Left ventricle myocardium inferior (tissue), 1 donor: Measurements from ENCODE around the gene GFRA4. TPM values are rescaled to one million over a fixed set of nuclear protein-coding genes. Genes with fewer than 3 reads are reported as not detected.

ENCODE experiments used
- DNase-seq: peaks from one replicate; pipeline ENCODE4 v3.0.0-alpha.2; 2020
- H3K27ac ChIP-seq: fragments of 200-600 bp; replicated peaks from 2 replicates; pipeline ENCODE4 v1.8.0; 2021
- H3K27me3 ChIP-seq: fragments of 200-600 bp; 2 replicates; pipeline ENCODE4 v1.8.0; 2021; ENCODE audit warnings: low read depth
- H3K36me3 ChIP-seq: fragments of 200-600 bp; 2 replicates; pipeline ENCODE4 v1.8.0; 2021
- H3K4me1 ChIP-seq: fragments of 200-600 bp; 2 replicates; pipeline ENCODE4 v1.8.0; 2021
- H3K4me3 ChIP-seq: fragments of 200-600 bp; 2 replicates; pipeline ENCODE4 v1.8.0; 2021; ENCODE audit warnings: mild to moderate bottlenecking, moderate library complexity
- H3K9me3 ChIP-seq: fragments of 200-600 bp; replicated peaks from 2 replicates; pipeline ENCODE4 v1.8.0; 2021
- CTCF ChIP-seq: fragments of 200-600 bp; IDR thresholded peaks from 2 replicates; pipeline ENCODE4 v1.8.0; 2021; ENCODE audit warnings: antibody characterized with exemption, mild to moderate bottlenecking, borderline replicate concordance
- intact Hi-C: fragments of 100-400 bp; cut with micrococcal nuclease; formaldehyde crosslinking; loops from one replicate; pipeline ENCODE4 v1.11.0; 2022
- total RNA-seq: library from RNA; stranded (reverse); fragmentation: NEBNext Ultra II Directional; extraction: Animal tissue kit (Norgen Biotek cat#: 25700); gene quantifications from one replicate; pipeline ENCODE4 v1.2.1, GENCODE V29; 2021
- donor health status: DM: no; HTN: yes; CAD: no; lungs with severe emphysema.

The GFRA4 gene
- total RNA-seq, 1 donor from 2014 or later: not detected

DNA sequence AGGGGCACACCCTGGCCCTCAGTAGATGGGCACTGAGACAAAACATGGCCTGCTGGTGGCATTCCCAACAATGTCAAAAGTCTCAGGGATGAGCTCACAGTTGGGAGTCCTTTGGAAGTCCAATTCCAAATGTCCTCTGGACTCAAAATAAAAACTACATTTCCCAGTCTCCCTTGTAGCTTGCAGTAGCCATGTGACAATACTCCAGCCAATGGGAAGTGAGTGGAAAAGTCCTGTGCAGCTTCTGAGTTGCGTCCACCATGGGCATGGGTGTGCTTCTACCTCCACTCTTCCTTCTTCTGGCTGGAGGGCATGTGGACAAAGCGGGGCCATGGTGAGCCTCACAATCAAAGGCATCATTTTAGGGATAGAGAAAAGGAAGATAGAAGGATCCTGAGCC is 24.5 kb upstream of the GFRA4 start:
- Histone ChIP-seq H3K36me3 (no peaks in the 10 kb centered on the region), H3K27ac (peak overlapping the region; percentile 75), H3K4me1 (peaks cover 18% of the 10 kb centered on the region), H3K4me3 (no peak overlapping the region), H3K9me3 (no peaks in the 10 kb centered on the region), H3K27me3 (peaks cover 11% of the 10 kb centered on the region)
- intact Hi-C loops: no loop called here
- no peak for DNase-seq
- no peak for TF ChIP-seq CTCF

DNA sequence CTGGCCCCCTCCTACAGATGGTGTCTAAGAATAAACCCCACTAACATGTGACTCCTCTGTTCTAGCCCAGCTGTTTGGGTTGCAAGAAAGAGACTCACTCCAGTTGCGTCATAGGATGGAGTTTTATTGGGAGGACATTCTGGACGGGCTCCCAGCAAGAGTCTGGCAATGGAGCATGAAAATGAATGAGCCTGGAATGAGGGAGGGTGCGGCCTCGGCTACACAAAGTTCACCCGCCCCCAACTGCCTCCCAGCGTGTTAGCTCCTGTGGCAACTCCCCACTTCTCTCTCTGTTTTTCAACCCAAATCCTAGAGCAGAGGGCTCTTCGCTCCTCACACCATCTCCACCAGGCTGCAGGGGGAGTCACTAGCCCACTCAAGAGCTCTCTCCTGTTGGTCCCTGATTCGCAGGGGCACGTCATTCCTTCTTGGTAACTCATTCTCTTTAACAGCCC is 23.7 kb upstream of the GFRA4 start:
- peak; percentile 83 for DNase-seq
- no peak for TF ChIP-seq CTCF
- H3K36me3 ChIP-seq: no peaks in the 10 kb centered on the region
- no peaks in the 10 kb centered on the region for H3K9me3 ChIP-seq
- H3K27me3 ChIP-seq: peaks cover 19% of the 10 kb centered on the region
- intact Hi-C loops: no loop called here
- H3K4me3 ChIP-seq: peak overlapping the region; percentile 19
- peak overlapping the region; percentile 75 for H3K27ac ChIP-seq
- H3K4me1 ChIP-seq: peaks cover 24% of the 10 kb centered on the region

GRCh38 chr20:3686421-3686820 is 23.2 kb upstream of the GFRA4 start:
- intact Hi-C loops: no loop called here
- no peak for DNase-seq
- H3K4me3 ChIP-seq: no peak overlapping the region
- no peaks in the 10 kb centered on the region for H3K9me3 ChIP-seq
- peak overlapping the region; percentile 75 for H3K27ac ChIP-seq
- H3K36me3 ChIP-seq: no peaks in the 10 kb centered on the region
- peaks cover 29% of the 10 kb centered on the region for H3K4me1 ChIP-seq
- H3K27me3 ChIP-seq: peaks cover 23% of the 10 kb centered on the region
- TF ChIP-seq CTCF: no peak

- Histone ChIP-seq H3K27ac (no peak overlapping the region), H3K4me3 (no peak overlapping the region), H3K4me1 (peaks cover 38% of the 10 kb centered on the region), H3K9me3 (no peaks in the 10 kb centered on the region), H3K36me3 (no peaks in the 10 kb centered on the region), H3K27me3 (peaks cover 34% of the 10 kb centered on the region)
- DNase-seq: no peak
- no peak for TF ChIP-seq CTCF
- intact Hi-C loops: no loop called here
Observed at GRCh38 chr20:3685341-3685740, 22.1 kb upstream of the GFRA4 start.

- H3K4me3 ChIP-seq: peak within 1 kb of the TSS; percentile 72
- H3K36me3 ChIP-seq: no peaks in the 10 kb centered on the region
- H3K27ac ChIP-seq: peak within 1 kb of the TSS; percentile 83
- intact Hi-C loops: no loop called here
- peak; percentile 64 for DNase-seq
- no peak for TF ChIP-seq CTCF
- peaks cover 38% of the 10 kb centered on the region for H3K27me3 ChIP-seq
- no peaks in the 10 kb centered on the region for H3K9me3 ChIP-seq
- H3K4me1 ChIP-seq: peaks cover 47% of the 10 kb centered on the region
Observed at GRCh38 chr20:3681931-3682781, 19.0 kb upstream of the GFRA4 start, which contains the start of gene ADAM33. Gene ADAM33 (minus strand): TSS chr20:3682010. CDS start chr20:3682004, 6 bp downstream.
